ENCODE results near the gene PPP1R27.

DNA sequence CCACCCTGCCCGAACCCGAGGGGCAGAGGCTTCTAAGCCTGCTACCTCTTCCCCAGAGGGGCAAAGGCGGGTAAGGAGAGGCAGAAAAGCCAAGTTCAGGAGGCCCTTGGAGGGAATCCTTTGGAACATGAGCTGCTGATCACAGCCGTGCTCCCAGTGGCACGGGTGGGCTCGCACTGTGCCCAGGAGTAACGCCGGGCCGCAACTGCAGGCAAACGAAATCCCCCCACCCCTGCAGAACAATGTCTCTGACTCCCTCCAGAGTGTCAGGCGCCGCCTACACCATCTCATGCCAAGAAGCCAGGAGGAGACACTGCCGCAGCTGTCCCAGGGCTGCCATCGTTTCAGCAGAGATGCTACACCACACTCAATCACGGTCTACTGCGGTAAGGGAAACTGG is 16.6 kb upstream of the PPP1R27 start:
- TF ChIP-seq CTCF (IDR thresholded peaks at IDR 0.05 in 2 of 3, conservative IDR thresholded peaks at IDR 0.05 in 1 of 3; ENCODE audit: insufficient read depth in 2 of 3, low read depth in 1 of 3, low read length in 3 of 3) (no peak), ETV5 (CRISPR knock-in tag; IDR thresholded peaks at IDR 0.05; ENCODE audit: low read depth) (no peak), REST (IDR thresholded peaks at IDR 0.05; ENCODE audit: borderline replicate concordance) (no peak), REST (CRISPR knock-in tag; IDR thresholded peaks at IDR 0.05; ENCODE audit: low read depth) (no peak), DEAF1 (CRISPR knock-in tag; IDR thresholded peaks at IDR 0.05) (no peak), PPARD (CRISPR knock-in tag; IDR thresholded peaks at IDR 0.05) (no peak), JUN (IDR thresholded peaks at IDR 0.05; ENCODE audit: borderline replicate concordance, low read depth, low read length) (no peak), JUN (CRISPR knock-in tag; IDR thresholded peaks at IDR 0.05; ENCODE audit: borderline replicate concordance) (no peak), EGR1 (conservative IDR thresholded peaks at IDR 0.05) (no peak), SREBF1 (IDR thresholded peaks at IDR 0.05; ENCODE audit: borderline replicate concordance, low read depth, low read length) (no peak), THRA (IDR thresholded peaks at IDR 0.05) (no peak), CBX8 (IDR thresholded peaks at IDR 0.05; ENCODE audit: borderline replicate concordance, extremely low read depth, low read depth, low read length, poor library complexity, severe bottlenecking) (no peak), POLR2A (conservative IDR thresholded peaks at IDR 0.05) (no peak), NR2C2 (CRISPR knock-in tag; IDR thresholded peaks at IDR 0.05) (no peak), NR2C2 (tag; IDR thresholded peaks at IDR 0.05) (no peak), UBTF (IDR thresholded peaks at IDR 0.05; ENCODE audit: borderline replicate concordance in 1 of 2, low read depth in 2 of 2, low read length in 2 of 2) (no peak)
